Adipocyte (in vitro differentiated cells): Measurements from ENCODE around the gene SPACA1.

ENCODE experiments used
- DNase-seq: peaks from one replicate; pipeline ENCODE4 v3.0.0-alpha.2; 2015; ENCODE audit warnings: low read depth
- H3K27me3 ChIP-seq: replicated peaks from 2 replicates; pipeline ENCODE4 v1.7.0; 2013; ENCODE audit warnings: mild to moderate bottlenecking, low read length, moderate library complexity; ENCODE audit not compliant: control insufficient read depth, insufficient read depth
- H3K36me3 ChIP-seq: 2 replicates; pipeline ENCODE4 v1.7.0; 2013; ENCODE audit warnings: low read length, mild to moderate bottlenecking, moderate library complexity; ENCODE audit not compliant: control insufficient read depth, insufficient read depth, severe bottlenecking
- H3K4me1 ChIP-seq: 2 replicates; pipeline ENCODE4 v1.7.0; 2013; ENCODE audit warnings: mild to moderate bottlenecking, low read length, moderate library complexity; ENCODE audit not compliant: control insufficient read depth, insufficient read depth
- H3K4me3 ChIP-seq: 2 replicates; pipeline ENCODE4 v1.7.0; 2013; ENCODE audit warnings: mild to moderate bottlenecking, low read length, moderate library complexity
- H3K9ac ChIP-seq: 2 replicates; pipeline ENCODE4 v1.7.0; 2013; ENCODE audit warnings: mild to moderate bottlenecking, low read length, moderate library complexity
- H3K9me3 ChIP-seq: 2 replicates; pipeline ENCODE4 v1.7.0; 2013; ENCODE audit warnings: mild to moderate bottlenecking, low read length, moderate library complexity; ENCODE audit not compliant: control insufficient read depth

Gene SPACA1

DNA sequence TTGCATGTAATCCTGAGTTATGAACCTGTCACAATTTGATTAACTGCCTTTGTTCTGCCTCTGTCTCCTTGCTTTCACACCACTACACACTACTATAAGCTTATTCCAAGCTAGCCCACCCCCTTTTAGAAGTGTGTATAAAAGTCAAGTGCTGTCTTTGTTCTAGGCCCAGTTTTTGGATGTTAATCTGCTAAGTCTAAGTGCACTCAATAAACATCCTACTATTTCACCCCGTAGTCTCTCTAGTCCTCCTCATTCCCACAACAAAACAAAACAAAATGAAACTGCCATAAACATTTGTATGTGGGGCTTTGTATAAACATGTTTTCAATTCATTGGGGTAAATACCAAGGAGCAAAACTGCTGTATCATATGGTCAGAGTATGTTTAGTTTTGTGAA is 16.1 kb upstream of the SPACA1 start:
- no peaks in the 10 kb centered on the region for H3K36me3 ChIP-seq
- H3K9me3 ChIP-seq: peaks cover 45% of the 10 kb centered on the region
- no peak overlapping the region for H3K9ac ChIP-seq
- no peaks in the 10 kb centered on the region for H3K27me3 ChIP-seq
- H3K4me3 ChIP-seq: no peak overlapping the region
- DNase-seq: no peak
- H3K4me1 ChIP-seq: no peaks in the 10 kb centered on the region

- Histone ChIP-seq H3K9me3 (no peaks in the 10 kb centered on the region), H3K4me1 (no peaks in the 10 kb centered on the region), H3K4me3 (no peak overlapping the region), H3K36me3 (no peaks in the 10 kb centered on the region), H3K27me3 (no peaks in the 10 kb centered on the region), H3K9ac (no peak overlapping the region)
- no peak for DNase-seq
Measured at GRCh38 chr6:88044530-88044929, 3.1 kb upstream of the SPACA1 start.

DNA sequence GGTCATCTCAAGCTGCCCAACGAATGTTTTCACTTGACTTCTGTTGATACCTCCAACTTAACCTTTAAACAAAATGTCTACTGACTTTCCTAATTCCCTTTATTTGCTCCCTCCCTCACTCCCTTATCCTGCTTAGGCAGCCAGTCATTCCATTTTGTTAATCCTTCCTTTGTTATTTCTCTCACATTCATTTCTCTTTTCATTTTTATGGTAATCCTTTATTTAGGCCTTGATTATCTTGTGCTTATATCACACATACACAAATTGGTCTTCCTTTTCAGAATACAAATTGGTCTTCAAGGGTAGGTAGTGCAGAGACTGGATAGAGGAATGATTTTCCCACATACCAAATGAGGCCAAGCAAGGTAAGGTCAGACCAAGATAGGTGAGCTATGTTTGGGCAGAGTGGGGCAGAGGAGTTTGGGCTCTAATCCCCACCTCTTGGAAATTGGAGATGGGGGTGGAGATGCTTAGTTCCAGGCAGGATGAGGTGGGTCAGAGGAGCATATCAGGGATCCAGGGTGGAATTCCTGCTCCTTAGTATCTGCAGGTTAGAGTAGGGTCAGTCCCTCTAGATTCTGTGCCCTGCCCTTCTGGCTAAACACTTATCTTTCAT is 2.0 kb upstream of the SPACA1 start:
- Histone ChIP-seq H3K9ac (no peak overlapping the region), H3K36me3 (no peaks in the 10 kb centered on the region), H3K4me3 (no peak overlapping the region), H3K4me1 (no peaks in the 10 kb centered on the region), H3K27me3 (no peaks in the 10 kb centered on the region), H3K9me3 (no peaks in the 10 kb centered on the region)
- DNase-seq: no peak

GRCh38 chr6:88048578-88048977 is 937 bp downstream of the SPACA1 start:
- Histone ChIP-seq H3K27me3 (no peaks in the 10 kb centered on the region), H3K4me3 (no peak overlapping the region), H3K4me1 (no peaks in the 10 kb centered on the region), H3K9ac (no peak overlapping the region), H3K36me3 (no peaks in the 10 kb centered on the region), H3K9me3 (no peaks in the 10 kb centered on the region)
- no peak for DNase-seq

GRCh38 chr6:88050140-88050818 is 2.6 kb downstream of the SPACA1 start:
- Histone ChIP-seq H3K9ac (no peak overlapping the region), H3K36me3 (no peaks in the 10 kb centered on the region), H3K4me1 (no peaks in the 10 kb centered on the region)

DNA sequence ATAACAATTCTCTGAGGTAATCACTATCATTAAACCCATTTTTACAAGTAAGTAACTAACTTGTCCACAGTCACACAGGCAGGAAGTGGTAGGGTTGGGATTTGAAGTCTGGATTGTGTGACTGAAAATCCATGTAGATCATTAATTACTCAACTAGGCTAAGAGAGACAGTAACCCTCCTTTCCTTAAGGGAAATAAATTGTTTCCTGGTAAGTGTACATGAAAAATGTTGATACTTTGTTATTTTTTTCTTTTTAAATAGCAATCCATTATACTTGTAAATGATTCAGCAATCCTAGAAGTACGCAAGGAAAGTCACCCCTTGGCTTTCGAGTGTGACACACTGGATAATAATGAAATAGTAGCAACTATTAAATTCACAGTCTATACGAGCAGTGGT is 11.6 kb downstream of the SPACA1 start:
- no peaks in the 10 kb centered on the region for H3K4me1 ChIP-seq
- H3K4me3 ChIP-seq: no peak overlapping the region
- H3K27me3 ChIP-seq: peaks cover 2% of the 10 kb centered on the region
- H3K36me3 ChIP-seq: no peaks in the 10 kb centered on the region
- H3K9me3 ChIP-seq: no peaks in the 10 kb centered on the region
- no peak for DNase-seq
- H3K9ac ChIP-seq: no peak overlapping the region

More at GRCh38 chr6:88050140-88050818, 2.6 kb downstream of the SPACA1 start:
- peak; percentile 4 for DNase-seq
- Histone ChIP-seq H3K27me3 (no peaks in the 10 kb centered on the region), H3K9me3 (no peaks in the 10 kb centered on the region), H3K4me3 (no peak overlapping the region)

GRCh38 chr6:88062376-88062775 is 14.7 kb downstream of the SPACA1 start:
- H3K36me3 ChIP-seq: no peaks in the 10 kb centered on the region
- H3K27me3 ChIP-seq: peaks cover 2% of the 10 kb centered on the region
- no peaks in the 10 kb centered on the region for H3K4me1 ChIP-seq
- H3K4me3 ChIP-seq: no peak overlapping the region
- H3K9ac ChIP-seq: no peak overlapping the region
- DNase-seq: no peak
- no peaks in the 10 kb centered on the region for H3K9me3 ChIP-seq

GRCh38 chr6:88072462-88072861 is 24.8 kb downstream of the SPACA1 start:
- Histone ChIP-seq H3K4me1 (no peaks in the 10 kb centered on the region), H3K9me3 (peaks cover 4% of the 10 kb centered on the region), H3K27me3 (no peaks in the 10 kb centered on the region), H3K4me3 (no peak overlapping the region), H3K36me3 (no peaks in the 10 kb centered on the region), H3K9ac (no peak overlapping the region)
- DNase-seq: no peak

GRCh38 chr6:88074791-88075190 is 27.1 kb downstream of the SPACA1 start:
- no peaks in the 10 kb centered on the region for H3K4me1 ChIP-seq
- H3K9ac ChIP-seq: no peak overlapping the region
- no peak overlapping the region for H3K4me3 ChIP-seq
- H3K36me3 ChIP-seq: no peaks in the 10 kb centered on the region
- no peaks in the 10 kb centered on the region for H3K27me3 ChIP-seq
- DNase-seq: no peak
- no peaks in the 10 kb centered on the region for H3K9me3 ChIP-seq

DNA sequence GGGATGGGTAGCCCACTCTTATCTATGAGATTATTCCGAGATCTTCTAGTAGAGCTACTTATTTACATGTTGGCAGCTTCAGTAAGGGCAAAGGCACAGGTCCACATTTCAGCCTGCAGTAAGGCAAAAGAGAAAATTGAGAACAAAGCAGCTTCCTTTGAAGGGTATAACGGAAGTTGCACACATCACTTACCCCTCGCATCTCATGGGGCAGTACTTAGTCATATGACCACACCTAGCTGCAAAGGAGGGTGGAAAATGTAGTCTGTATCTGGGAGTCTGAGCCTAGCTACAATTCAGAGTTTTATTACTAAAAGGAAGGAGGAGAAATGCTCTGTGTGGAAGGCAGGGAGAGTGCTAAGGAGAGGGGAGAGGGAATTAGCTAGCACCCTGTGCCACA is 29.7 kb downstream of the SPACA1 start:
- no peak for DNase-seq
- H3K9me3 ChIP-seq: no peaks in the 10 kb centered on the region
- no peak overlapping the region for H3K9ac ChIP-seq
- H3K27me3 ChIP-seq: no peaks in the 10 kb centered on the region
- H3K4me3 ChIP-seq: no peak overlapping the region
- no peaks in the 10 kb centered on the region for H3K36me3 ChIP-seq
- H3K4me1 ChIP-seq: no peaks in the 10 kb centered on the region

GRCh38 chr6:88086792-88087191 is 39.2 kb downstream of the SPACA1 start:
- H3K9me3 ChIP-seq: peaks cover 14% of the 10 kb centered on the region
- no peak overlapping the region for H3K9ac ChIP-seq
- no peak for DNase-seq
- H3K27me3 ChIP-seq: peaks cover 9% of the 10 kb centered on the region
- no peaks in the 10 kb centered on the region for H3K4me1 ChIP-seq
- no peaks in the 10 kb centered on the region for H3K36me3 ChIP-seq
- H3K4me3 ChIP-seq: no peak overlapping the region

DNA sequence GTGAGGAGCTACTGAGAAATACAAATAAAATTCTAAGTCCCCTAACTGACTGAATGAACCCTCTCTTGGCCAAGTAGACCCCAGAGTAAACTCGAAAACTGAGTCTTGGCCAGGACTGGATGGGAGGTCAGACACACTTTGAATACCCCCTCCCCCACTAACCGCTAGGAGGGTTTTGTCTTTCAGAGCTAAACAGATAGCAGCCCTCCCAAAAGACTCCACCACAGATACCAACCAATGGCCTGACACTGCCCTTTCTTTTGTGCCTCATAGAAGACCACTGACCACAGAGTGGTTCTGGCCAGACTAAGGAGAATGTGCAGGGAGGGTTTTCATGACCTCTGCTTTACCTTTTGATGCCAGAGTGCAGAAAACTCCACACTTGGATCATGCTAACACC is 42.1 kb downstream of the SPACA1 start:
- no peak overlapping the region for H3K4me3 ChIP-seq
- H3K9me3 ChIP-seq: no peaks in the 10 kb centered on the region
- DNase-seq: no peak
- no peaks in the 10 kb centered on the region for H3K36me3 ChIP-seq
- peaks cover 9% of the 10 kb centered on the region for H3K27me3 ChIP-seq
- no peak overlapping the region for H3K9ac ChIP-seq
- no peaks in the 10 kb centered on the region for H3K4me1 ChIP-seq
